GM12873 (cell line): Measurements from ENCODE around the gene SETD2.

Experiments used
- CTCF ChIP-seq: IDR thresholded peaks from 2 replicates; pipeline ENCODE4 v1.5.1; 2012; ENCODE audit warnings: low read depth, mild to moderate bottlenecking, moderate library complexity, low read length, control low read depth; ENCODE audit not compliant: insufficient read depth; ENCODE audit errors: missing control alignments

Gene SETD2

GRCh38 chr3:47016934-47017435 is 146.9 kb downstream of the SETD2 start:
- TF ChIP-seq CTCF, result no peak

- TF ChIP-seq CTCF, result no peak
Measured at GRCh38 chr3:47016086-47016933, 147.6 kb downstream of the SETD2 start.

DNA sequence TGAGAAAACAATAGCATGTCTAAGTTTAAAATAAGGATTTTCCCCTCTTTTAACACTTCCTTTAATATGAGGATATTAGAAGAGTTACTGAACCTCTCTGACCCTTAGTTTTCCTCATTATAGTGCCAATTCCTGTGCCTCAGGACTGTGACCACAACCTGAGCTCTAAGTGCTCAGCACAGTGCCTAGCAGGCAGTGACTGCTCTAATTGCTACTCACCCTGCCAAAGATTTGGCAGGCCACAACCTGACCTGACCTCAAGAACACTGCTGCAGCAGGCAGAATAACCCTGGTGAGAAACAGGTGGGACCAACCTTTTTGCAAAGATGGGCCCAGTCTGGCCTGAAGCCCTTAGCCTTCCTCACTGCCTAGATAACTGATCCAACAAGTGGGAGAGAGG is 148.8 kb downstream of the SETD2 start:
- TF ChIP-seq CTCF, result no peak

GRCh38 chr3:47014036-47014435 is 149.9 kb downstream of the SETD2 start:
- TF ChIP-seq CTCF, result no peak

DNA sequence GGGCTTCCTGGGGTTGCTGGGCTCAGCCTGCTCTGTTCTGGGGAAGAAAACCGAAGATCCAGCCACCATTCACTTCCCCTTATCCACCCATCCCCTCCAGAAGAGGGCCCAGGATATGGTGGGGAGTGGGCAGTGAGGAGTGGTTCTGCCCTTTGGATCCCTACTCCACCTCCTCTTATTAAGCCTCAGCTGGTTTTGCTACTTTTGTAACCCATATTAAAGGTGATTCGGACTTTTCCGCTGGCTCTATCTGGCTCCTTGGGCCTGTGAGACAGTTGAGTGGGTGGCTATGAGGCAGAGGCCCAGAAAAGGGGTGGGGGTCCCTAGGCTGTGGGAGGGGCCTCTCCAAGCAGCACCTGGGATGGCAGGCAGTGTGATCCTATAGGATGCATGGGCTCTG is 150.7 kb downstream of the SETD2 start:
- TF ChIP-seq CTCF, result no peak

- no peak for TF ChIP-seq CTCF
Measured at GRCh38 chr3:47012342-47013230, 151.3 kb downstream of the SETD2 start.

GRCh38 chr3:47011371-47011770 is 152.5 kb downstream of the SETD2 start:
- TF ChIP-seq CTCF, result no peak
